Mammary epithelial cell (primary cell): ENCODE results near the gene LTBP2.

ENCODE experiments used
- CTCF ChIP-seq, 2 donors: IDR thresholded peaks in 1 of 2; conservative IDR thresholded peaks in 1 of 2; 2 replicates each; pipeline ENCODE4 v1.5.1; 2011 to 2012; ENCODE audit warnings: inconsistent platforms in 2 of 2, low read length in 2 of 2, mild to moderate bottlenecking in 2 of 2, control low read depth in 1 of 2, low read depth in 1 of 2; ENCODE audit not compliant: insufficient read depth in 1 of 2; ENCODE audit errors: extremely low read depth in 1 of 2
- EZH2 ChIP-seq: IDR thresholded peaks from 2 replicates; pipeline ENCODE4 v1.6.1; 2012; ENCODE audit warnings: low read length, inconsistent platforms, borderline replicate concordance

DNA sequence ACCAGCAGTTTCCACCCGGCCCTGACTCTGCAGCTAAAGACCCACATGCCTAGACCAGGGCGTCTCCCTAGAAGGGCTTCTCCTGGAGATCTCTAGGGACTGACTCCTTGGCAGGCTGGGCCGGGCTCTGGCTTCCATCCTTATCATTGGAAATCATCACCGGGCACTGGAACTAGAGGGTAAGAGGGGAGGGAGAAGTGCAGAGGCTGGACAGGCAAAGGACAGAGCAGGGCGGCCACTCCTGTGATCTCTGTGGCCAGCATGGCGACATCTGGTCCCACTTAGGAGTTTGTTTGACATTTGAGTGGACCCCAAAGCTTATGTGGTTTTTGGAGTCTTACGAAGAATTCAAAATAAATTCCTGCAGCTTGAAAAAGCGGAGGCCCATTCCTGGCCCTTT is 7.1 kb downstream of the LTBP2 start:
- no peak for TF ChIP-seq CTCF (conservative IDR thresholded peaks at IDR 0.05 in 1 of 2, IDR thresholded peaks at IDR 0.05 in 1 of 2; ENCODE audit: extremely low read depth in 1 of 2, insufficient read depth in 1 of 2, low read depth in 1 of 2, low read length in 2 of 2)
- no peak for TF ChIP-seq EZH2
